GM23338 (cell line): ENCODE measurements around the gene TRIM24. TPM values are rescaled to one million over a fixed set of nuclear protein-coding genes. Genes with fewer than 3 reads are reported as not detected.

Experiments used
- ATAC-seq: fragments of 200-7000 bp; cut with Tn5 transposase; 3 replicates; pipeline ENCODE4 v1.9.1; 2020
- DNase-seq: peaks from one replicate; pipeline ENCODE4 v3.0.0-alpha.2; 2015; ENCODE audit warnings: low spot score
- H2AFZ ChIP-seq: fragments of 200-600 bp; sonication (generic); 2 replicates; pipeline ENCODE4 v1.8.0; 2016; ENCODE audit warnings: antibody characterized with exemption, mild to moderate bottlenecking, moderate library complexity
- H3F3A ChIP-seq: fragments of 200-600 bp; sonication (generic); replicated peaks from 2 replicates; pipeline ENCODE4 v1.8.0; 2017; ENCODE audit warnings: antibody characterized with exemption, mixed run types, low read depth
- H3K27ac ChIP-seq: fragments of 200-600 bp; sonication (generic); 2 replicates; pipeline ENCODE4 v1.6.1; 2016; ENCODE audit warnings: low read depth
- H3K27me3 ChIP-seq: fragments of 200-600 bp; sonication (generic); 2 replicates; pipeline ENCODE4 v1.8.0; 2016; ENCODE audit warnings: mild to moderate bottlenecking, mixed run types, moderate library complexity; ENCODE audit not compliant: insufficient read depth
- H3K36me3 ChIP-seq: fragments of 200-600 bp; sonication (generic); 2 replicates; pipeline ENCODE4 v1.8.0; 2016; ENCODE audit warnings: mild to moderate bottlenecking; ENCODE audit not compliant: insufficient read depth
- H3K4me1 ChIP-seq: fragments of 200-600 bp; sonication (generic); 2 replicates; pipeline ENCODE4 v1.8.0; 2016; ENCODE audit warnings: mild to moderate bottlenecking, moderate library complexity; ENCODE audit not compliant: insufficient read depth
- H3K4me2 ChIP-seq: fragments of 200-600 bp; sonication (generic); 2 replicates; pipeline ENCODE4 v1.7.1; 2017; ENCODE audit warnings: mixed run types
- H3K4me3 ChIP-seq: fragments of 200-600 bp; sonication (generic); 2 replicates; pipeline ENCODE4 v1.6.1; 2016; ENCODE audit warnings: mixed run types
- H3K79me2 ChIP-seq: fragments of 200-600 bp; sonication (generic); replicated peaks from 2 replicates; pipeline ENCODE4 v1.8.0; 2017; ENCODE audit warnings: mild to moderate bottlenecking; ENCODE audit not compliant: insufficient read depth
- H3K9me2 ChIP-seq: fragments of 200-600 bp; sonication (generic); 2 replicates; pipeline ENCODE4 v1.8.0; 2017; ENCODE audit not compliant: insufficient read depth
- H4K20me1 ChIP-seq: fragments of 200-600 bp; sonication (generic); replicated peaks from 2 replicates; pipeline ENCODE4 v1.8.0; 2017; ENCODE audit warnings: mild to moderate bottlenecking; ENCODE audit not compliant: insufficient read depth
- H3K27ac Mint-ChIP-seq: 2 replicates; pipeline ENCODE4 v1.8.0; 2020; ENCODE audit warnings: inconsistent platforms, mild to moderate bottlenecking, moderate library complexity, mixed read lengths
- H3K27me3 Mint-ChIP-seq: 3 replicates; pipeline ENCODE4 v1.8.0; 2022; ENCODE audit warnings: low read depth, mild to moderate bottlenecking, moderate library complexity, mixed read lengths, inconsistent platforms; ENCODE audit not compliant: insufficient read depth, poor library complexity
- H3K36me3 Mint-ChIP-seq: 3 replicates; pipeline ENCODE4 v1.8.0; 2021; ENCODE audit warnings: low read depth, mild to moderate bottlenecking, inconsistent platforms, moderate library complexity, mixed read lengths
- H3K4me1 Mint-ChIP-seq: 3 replicates; pipeline ENCODE4 v1.8.0; 2020; ENCODE audit warnings: mild to moderate bottlenecking, inconsistent platforms, mixed read lengths
- H3K4me3 Mint-ChIP-seq: 3 replicates; pipeline ENCODE4 v1.8.0; 2021; ENCODE audit warnings: moderate library complexity, mild to moderate bottlenecking, inconsistent platforms, mixed read lengths
- H3K9me3 Mint-ChIP-seq: 3 replicates; pipeline ENCODE4 v1.8.0; 2020; ENCODE audit warnings: moderate library complexity, mild to moderate bottlenecking, inconsistent platforms, mixed read lengths
- CREB1 ChIP-seq: fragments of 250-450 bp; sonication (Bioruptor Pico); IDR thresholded peaks from 2 replicates; pipeline ENCODE4 v1.5.0; 2020; ENCODE audit warnings: low read depth, mild to moderate bottlenecking, moderate library complexity
- ETS1 ChIP-seq: IDR thresholded peaks from 2 replicates; pipeline ENCODE4 v1.6.1; 2016; ENCODE audit warnings: antibody characterized with exemption
- EZH2 ChIP-seq: fragments of 200-600 bp; sonication (generic); IDR thresholded peaks from one replicate; pipeline ENCODE4 v1.8.0; 2017; ENCODE audit warnings: antibody characterized with exemption, mild to moderate bottlenecking, low read depth; ENCODE audit not compliant: unreplicated experiment
- EZH2phosphoT487 ChIP-seq: fragments of 200-600 bp; sonication (generic); IDR thresholded peaks from one replicate; pipeline ENCODE4 v1.8.1; 2018; ENCODE audit warnings: antibody characterized with exemption; ENCODE audit not compliant: unreplicated experiment
- JUNB ChIP-seq: IDR thresholded peaks from one replicate; pipeline ENCODE4 v1.6.1; 2016; ENCODE audit warnings: antibody characterized with exemption; ENCODE audit not compliant: unreplicated experiment
- NANOG ChIP-seq: IDR thresholded peaks from 2 replicates; pipeline ENCODE4 v1.6.1; 2016; ENCODE audit warnings: antibody characterized with exemption, borderline replicate concordance
- POLR2AphosphoS5 ChIP-seq: IDR thresholded peaks from 2 replicates; pipeline ENCODE4 v1.6.1; 2016; ENCODE audit warnings: antibody characterized with exemption, low read depth
- REST ChIP-seq: IDR thresholded peaks from one replicate; pipeline ENCODE4 v1.6.1; 2018; ENCODE audit warnings: antibody characterized with exemption; ENCODE audit not compliant: unreplicated experiment
- ZNF114 ChIP-seq: fragments of 250-450 bp; sonication (Bioruptor Pico); IDR thresholded peaks from 2 replicates; pipeline ENCODE4 v1.5.0; 2020; ENCODE audit warnings: mild to moderate bottlenecking, moderate library complexity
- ZNF331 ChIP-seq: fragments of 250-450 bp; sonication (Bioruptor Pico); IDR thresholded peaks from 2 replicates; pipeline ENCODE4 v1.5.0; 2020; ENCODE audit warnings: low read depth, mild to moderate bottlenecking, moderate library complexity
- ZNF462 ChIP-seq: fragments of 250-450 bp; sonication (Bioruptor Pico); IDR thresholded peaks from 2 replicates; pipeline ENCODE4 v1.5.0; 2020; ENCODE audit warnings: mild to moderate bottlenecking, moderate library complexity
- polyA plus RNA-seq: library from polyadenylated mRNA; unstranded; fragments of >200 nt; fragmentation: Nextera tagmentation; extraction: Ambion mirVana; gene quantifications from 2 replicates; pipeline ENCODE4 v1.2.1, GENCODE V29; 2016
- total RNA-seq: library from RNA; depleted of rRNA; stranded (reverse); fragments of >200 nt; shearing (Covaris generic); gene quantifications from 2 replicates; pipeline ENCODE4 v1.2.3, GENCODE V29; 2014

The TRIM24 gene
- total and polyA plus RNA-seq, 2 experiments from 2014 or later, result 67.0 to 120 TPM

DNA sequence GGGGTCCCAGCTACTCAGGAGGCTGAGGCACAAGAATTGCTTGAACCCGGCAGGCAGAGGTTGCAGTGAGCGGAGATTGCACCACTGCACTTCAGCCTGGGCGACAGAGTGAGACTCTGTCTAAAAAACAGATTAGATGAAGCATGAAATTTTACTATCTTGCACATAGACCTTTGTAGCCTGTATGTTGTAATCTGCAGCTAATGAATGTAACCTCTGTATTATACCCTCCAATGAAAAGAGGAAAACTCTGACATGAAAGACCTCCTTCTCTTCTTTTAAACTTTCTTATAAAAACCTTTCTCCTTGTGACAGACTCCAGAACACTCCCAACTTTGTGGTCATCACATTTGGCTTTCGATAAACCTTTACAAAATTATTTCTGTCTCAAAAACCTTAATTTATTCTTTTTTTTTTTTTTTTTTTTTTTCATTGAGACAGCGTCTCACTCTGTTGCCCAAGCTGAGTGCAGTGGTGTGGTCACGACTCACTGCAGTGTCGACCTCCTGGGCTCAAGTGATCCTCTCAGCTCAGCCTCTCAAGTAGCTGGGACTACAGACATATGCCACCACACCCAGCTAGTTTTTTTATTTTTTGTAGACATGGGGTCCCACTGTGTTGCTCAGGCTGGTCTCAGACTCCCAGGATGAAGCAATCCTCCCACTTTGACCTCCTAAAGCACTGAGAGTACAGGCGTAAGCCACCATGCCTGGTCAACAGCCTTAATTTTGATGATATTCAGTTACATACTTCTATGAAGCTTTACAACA is 143.7 kb downstream of the TRIM24 start (continued):
- TF ChIP-seq ZNF462 (CRISPR knock-in tag), result no peak
- no peak for TF ChIP-seq ZNF331 (CRISPR knock-in tag)
- no peak for TF ChIP-seq ZNF114 (CRISPR knock-in tag)
- no peak for TF ChIP-seq NANOG
- TF ChIP-seq POLR2AphosphoS5, result no peak
- TF ChIP-seq CREB1 (CRISPR knock-in tag), result no peak
- no peak for TF ChIP-seq ETS1

DNA sequence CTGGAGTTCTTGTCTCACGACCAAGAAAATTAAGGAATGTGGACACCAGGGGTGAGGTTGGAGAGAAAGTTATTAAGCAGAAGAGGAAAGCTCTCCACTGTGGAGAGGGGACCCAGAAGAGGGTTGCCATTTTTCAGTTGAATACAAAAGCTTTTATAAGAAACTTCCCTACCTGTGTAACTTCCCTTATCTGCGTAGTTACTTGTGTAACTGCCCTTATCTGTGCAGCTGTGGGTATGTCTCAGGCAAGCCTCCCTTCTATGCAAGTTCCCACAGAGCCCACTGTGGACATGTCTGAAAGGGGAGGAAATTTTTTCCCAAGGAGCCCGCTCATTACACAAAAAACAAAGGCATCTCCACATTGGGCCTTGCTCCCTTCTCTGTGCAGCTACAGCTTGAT is 146.2 kb downstream of the TRIM24 start:
- Histone ChIP-seq H3K27ac (no peak overlapping the region), H3K27me3 (no peaks in the 10 kb centered on the region), H3K4me1 (no peaks in the 10 kb centered on the region), H2AFZ (no peak overlapping the region), H3K36me3 (no peaks in the 10 kb centered on the region), H3K4me2 (no peak overlapping the region), H3K79me2 (no peaks in the 10 kb centered on the region), H4K20me1 (no peaks in the 10 kb centered on the region), H3K4me3 (no peak overlapping the region), H3F3A (no peaks in the 10 kb centered on the region), H3K9me2 (no peaks in the 10 kb centered on the region)
- H3K27ac Mint-ChIP-seq, result no peak overlapping the region
- H3K27me3 Mint-ChIP-seq, result peaks cover 5% of the 10 kb centered on the region
- H3K4me1 Mint-ChIP-seq, result peaks cover 6% of the 10 kb centered on the region; the same call in 2 of the 3 replicates
- no peak for DNase-seq
- no peak for ATAC-seq
- peaks cover 23% of the 10 kb centered on the region for H3K36me3 Mint-ChIP-seq
- H3K9me3 Mint-ChIP-seq, result peaks cover 27% of the 10 kb centered on the region; the same call in 2 of the 3 replicates
- H3K4me3 Mint-ChIP-seq, result no peak overlapping the region
- TF ChIP-seq REST (no peak), EZH2phosphoT487 (no peak), ETS1 (no peak), EZH2 (no peak), JUNB (no peak)
